Stimulated activated CD8-positive, alpha-beta memory T cell treated with anti-CD3 and anti-CD28 coated beads, Interleukin-12 subunit alpha, Interleukin-12 subunit beta, amount 100 ng/mL, for 24 hours (primary cell): ENCODE measurements around the gene USP7.
"Not testable (repeated sequence)": the region's sequence is repeated elsewhere in the genome, so short reads cannot be mapped to it uniquely, and the experiment has no call there.

Experiments used
- DNase-seq: peaks from one replicate; pipeline ENCODE4 v3.0.0-alpha.2; 2020; ENCODE audit errors: extremely low read depth

The USP7 gene

GRCh38 chr16:8925455-8925854 lies 38.3 kb downstream of the USP7 start:
- no peak for DNase-seq

GRCh38 chr16:8924214-8924613 lies 39.5 kb downstream of the USP7 start:
- DNase-seq = no peak

GRCh38 chr16:8923199-8923598 lies 40.5 kb downstream of the USP7 start:
- no peak for DNase-seq

GRCh38 chr16:8921347-8921984 lies 42.2 kb downstream of the USP7 start:
- DNase-seq = no peak

GRCh38 chr16:8920645-8921346 lies 42.9 kb downstream of the USP7 start:
- DNase-seq = no peak

GRCh38 chr16:8919934-8920462 lies 43.7 kb downstream of the USP7 start:
- no peak for DNase-seq

GRCh38 chr16:8919089-8919933 lies 44.4 kb downstream of the USP7 start:
- DNase-seq = no peak

- DNase-seq = not testable (repeated sequence)
Observed at GRCh38 chr16:8917336-8917735, 46.4 kb downstream of the USP7 start.

GRCh38 chr16:8916541-8917225 lies 47.0 kb downstream of the USP7 start:
- DNase-seq = no peak

GRCh38 chr16:8915722-8916301 lies 47.9 kb downstream of the USP7 start:
- no peak for DNase-seq

GRCh38 chr16:8914098-8914497 lies 49.6 kb downstream of the USP7 start:
- DNase-seq = no peak

- no peak for DNase-seq
Observed at GRCh38 chr16:8912793-8913192, 50.9 kb downstream of the USP7 start.

- no peak for DNase-seq
Observed at GRCh38 chr16:8910811-8911210, 52.9 kb downstream of the USP7 start.

- DNase-seq = no peak
Observed at GRCh38 chr16:8908810-8909468, 54.8 kb downstream of the USP7 start.

GRCh38 chr16:8907096-8907495 lies 56.6 kb downstream of the USP7 start:
- DNase-seq = no peak

- no peak for DNase-seq
Observed at GRCh38 chr16:8905795-8906591, 57.7 kb downstream of the USP7 start.

- DNase-seq = no peak
Observed at GRCh38 chr16:8905168-8905762, 58.4 kb downstream of the USP7 start.

- DNase-seq = no peak
Observed at GRCh38 chr16:8904018-8904430, 59.7 kb downstream of the USP7 start.

GRCh38 chr16:8903004-8903403 lies 60.7 kb downstream of the USP7 start:
- DNase-seq = no peak
